ENCODE data around the gene SBF2. TPM values are rescaled to one million over a fixed set of nuclear protein-coding genes. Genes with fewer than 3 reads are reported as not detected.

SBF2 gene
- total RNA-seq, 4 donors from 2014 or later: 42.3 to 106 (median 45.3) TPM

GRCh38 chr11:9847636-9848035, 446.4 kb downstream of the SBF2 start:
- Histone ChIP-seq H3K36me3 (peaks cover 57% of the 10 kb centered on the region), H3K9me3 (no peaks in the 10 kb centered on the region)

GRCh38 chr11:9842923-9843322, 451.1 kb downstream of the SBF2 start:
- TF ChIP-seq EP300 (IDR thresholded peaks at IDR 0.05) (no peak), POLR2AphosphoS5 (IDR thresholded peaks at IDR 0.05) (no peak), CTCF (IDR thresholded peaks at IDR 0.05) (no peak), POLR2A (IDR thresholded peaks at IDR 0.05) (no peak)
- Histone ChIP-seq H3K36me3 (peaks cover 43% of the 10 kb centered on the region), H3K27me3 (no peaks in the 10 kb centered on the region), H3K4me3 (no peak overlapping the region), H3K27ac (no peak overlapping the region), H3K4me1 (peaks cover 10% of the 10 kb centered on the region), H3K9me3 (no peaks in the 10 kb centered on the region)
- 83% methylated on average over 2 of the region's 2 CpGs for WGBS
- no peak for DNase-seq (ENCODE audit: low spot score in 2 of 2)

More at GRCh38 chr11:9847636-9848035, 446.4 kb downstream of the SBF2 start:
- TF ChIP-seq CTCF (IDR thresholded peaks at IDR 0.05) (no peak), POLR2AphosphoS5 (IDR thresholded peaks at IDR 0.05) (no peak), POLR2A (IDR thresholded peaks at IDR 0.05) (no peak), EP300 (IDR thresholded peaks at IDR 0.05) (no peak)
- DNase-seq (ENCODE audit: low spot score in 2 of 2): no peak
- WGBS: 79% methylated on average over 3 of the region's 3 CpGs
- no peaks in the 10 kb centered on the region for H3K27me3 ChIP-seq
- H3K27ac ChIP-seq: no peak overlapping the region
- H3K4me3 ChIP-seq: no peak overlapping the region
- H3K4me1 ChIP-seq: no peaks in the 10 kb centered on the region

- H3K27me3 ChIP-seq: no peaks in the 10 kb centered on the region
- H3K4me3 ChIP-seq: no peak overlapping the region
- H3K27ac ChIP-seq: no peak overlapping the region
- no peaks in the 10 kb centered on the region for H3K9me3 ChIP-seq
- TF ChIP-seq POLR2A (IDR thresholded peaks at IDR 0.05): no peak
- no peak for TF ChIP-seq POLR2AphosphoS5 (IDR thresholded peaks at IDR 0.05)
- TF ChIP-seq CTCF (IDR thresholded peaks at IDR 0.05): no peak
- no peak for TF ChIP-seq EP300 (IDR thresholded peaks at IDR 0.05)
- no peak for DNase-seq (ENCODE audit: low spot score in 2 of 2)
- 41% methylated on average over 1 of the region's 1 CpG for WGBS
- peaks cover 10% of the 10 kb centered on the region for H3K4me1 ChIP-seq
- peaks cover 23% of the 10 kb centered on the region for H3K36me3 ChIP-seq
These were observed 453.5 kb downstream of the SBF2 start for GRCh38 chr11:9840460-9841004.

- H3K36me3 ChIP-seq: peaks cover 17% of the 10 kb centered on the region
- H3K27me3 ChIP-seq: no peaks in the 10 kb centered on the region
- 96% methylated on average over 4 of the region's 4 CpGs for WGBS
- no peak overlapping the region for H3K4me3 ChIP-seq
- peak overlapping the region; percentile 47 for H3K27ac ChIP-seq
- no peak for DNase-seq (ENCODE audit: low spot score in 2 of 2)
- H3K4me1 ChIP-seq: peaks cover 10% of the 10 kb centered on the region
- no peaks in the 10 kb centered on the region for H3K9me3 ChIP-seq
- TF ChIP-seq EP300 (IDR thresholded peaks at IDR 0.05) (no peak), CTCF (IDR thresholded peaks at IDR 0.05) (no peak), POLR2AphosphoS5 (IDR thresholded peaks at IDR 0.05) (no peak), POLR2A (IDR thresholded peaks at IDR 0.05) (no peak)
These were observed 454.5 kb downstream of the SBF2 start for GRCh38 chr11:9839550-9839949.

GRCh38 chr11:9838961-9839360, 455.1 kb downstream of the SBF2 start:
- Histone ChIP-seq H3K4me3 (no peak overlapping the region), H3K36me3 (peaks cover 17% of the 10 kb centered on the region), H3K9me3 (no peaks in the 10 kb centered on the region), H3K4me1 (peaks cover 10% of the 10 kb centered on the region), H3K27ac (no peak overlapping the region), H3K27me3 (no peaks in the 10 kb centered on the region)
- DNase-seq (ENCODE audit: low spot score in 2 of 2): no peak
- 90% methylated on average over 2 of the region's 2 CpGs for WGBS
- TF ChIP-seq POLR2AphosphoS5 (IDR thresholded peaks at IDR 0.05): no peak
- TF ChIP-seq POLR2A (IDR thresholded peaks at IDR 0.05): no peak
- TF ChIP-seq CTCF (IDR thresholded peaks at IDR 0.05): no peak
- no peak for TF ChIP-seq EP300 (IDR thresholded peaks at IDR 0.05)
